Measurements from ENCODE around the gene CAST.

Gene CAST

GRCh38 chr5:96765043-96765442 lies 102.9 kb downstream of the CAST start:
- TF ChIP-seq CTCF (IDR thresholded peaks at IDR 0.05; ENCODE audit: low read depth, low read length), result no peak
- no peak overlapping the region for H3K4me3 ChIP-seq (replicated peaks in 1 of 2; ENCODE audit: low read depth in 2 of 2, low read length in 2 of 2)
- no peak for DNase-seq (ENCODE audit: low read depth in 2 of 2)

- no peak overlapping the region for H3K4me3 ChIP-seq (replicated peaks in 1 of 2; ENCODE audit: low read depth in 2 of 2, low read length in 2 of 2)
- DNase-seq (ENCODE audit: low read depth in 2 of 2), result no peak
- TF ChIP-seq CTCF (IDR thresholded peaks at IDR 0.05; ENCODE audit: low read depth, low read length), result no peak
Observed at GRCh38 chr5:96768708-96769251, 106.6 kb downstream of the CAST start.

- no peak overlapping the region for H3K4me3 ChIP-seq (replicated peaks in 1 of 2; ENCODE audit: low read depth in 2 of 2, low read length in 2 of 2)
- no peak for TF ChIP-seq CTCF (IDR thresholded peaks at IDR 0.05; ENCODE audit: low read depth, low read length)
- DNase-seq (ENCODE audit: low read depth in 2 of 2), result no peak
Observed at GRCh38 chr5:96771395-96771794, 109.2 kb downstream of the CAST start.

- DNase-seq (ENCODE audit: low read depth in 2 of 2), result no peak
- no peak for TF ChIP-seq CTCF (IDR thresholded peaks at IDR 0.05; ENCODE audit: low read depth, low read length)
- no peak overlapping the region for H3K4me3 ChIP-seq (replicated peaks in 1 of 2; ENCODE audit: low read depth in 2 of 2, low read length in 2 of 2)
Observed at GRCh38 chr5:96772111-96772510, 109.9 kb downstream of the CAST start.

- no peak overlapping the region for H3K4me3 ChIP-seq (replicated peaks in 1 of 2; ENCODE audit: low read depth in 2 of 2, low read length in 2 of 2)
- TF ChIP-seq CTCF (IDR thresholded peaks at IDR 0.05; ENCODE audit: low read depth, low read length), result no peak
- DNase-seq (ENCODE audit: low read depth in 2 of 2), result no peak
Observed at GRCh38 chr5:96772542-96772941, 110.4 kb downstream of the CAST start.

GRCh38 chr5:96775050-96775449 lies 112.9 kb downstream of the CAST start:
- TF ChIP-seq CTCF (IDR thresholded peaks at IDR 0.05; ENCODE audit: low read depth, low read length), result no peak
- DNase-seq (ENCODE audit: low read depth in 2 of 2), result no peak

GRCh38 chr5:96775689-96776088 lies 113.5 kb downstream of the CAST start:
- TF ChIP-seq CTCF (IDR thresholded peaks at IDR 0.05; ENCODE audit: low read depth, low read length), result no peak
- DNase-seq (ENCODE audit: low read depth in 2 of 2), result no peak
- H3K4me3 ChIP-seq (replicated peaks in 1 of 2; ENCODE audit: low read depth in 2 of 2, low read length in 2 of 2), result no peak overlapping the region

More at GRCh38 chr5:96775050-96775449, 112.9 kb downstream of the CAST start:
- H3K4me3 ChIP-seq (replicated peaks in 1 of 2; ENCODE audit: low read depth in 2 of 2, low read length in 2 of 2), result no peak overlapping the region
